Mesenchymal stem cell (in vitro differentiated cells and primary cell): Measurements from ENCODE around the gene RESF1.
A peak's percentile ranks its signal among the peaks of the same experiment; 100 is the strongest.

Source experiments
- DNase-seq: peaks from one replicate; pipeline ENCODE4 v3.0.0-alpha.2; 2013
- H2AFZ ChIP-seq: one replicate; pipeline ENCODE4 v1.6.1; 2013; ENCODE audit warnings: low read depth, mild to moderate bottlenecking, control low read depth, inconsistent platforms, low read length, moderate library complexity
- H2AK5ac ChIP-seq: 2 replicates; pipeline ENCODE4 v1.6.1; 2013; ENCODE audit warnings: low read length, moderate library complexity, mild to moderate bottlenecking, inconsistent platforms; ENCODE audit not compliant: severe bottlenecking
- H2BK120ac ChIP-seq: one replicate; pipeline ENCODE4 v1.6.1; 2013; ENCODE audit warnings: low read depth, mild to moderate bottlenecking, inconsistent platforms, low read length, moderate library complexity
- H2BK12ac ChIP-seq, 2 experiments: one replicate each; pipeline ENCODE4 v1.6.1; 2013; ENCODE audit warnings: inconsistent platforms in 2 of 2, low read length in 2 of 2, mild to moderate bottlenecking in 2 of 2, moderate library complexity in 2 of 2, control low read depth in 1 of 2
- H2BK15ac ChIP-seq: one replicate; pipeline ENCODE4 v1.6.1; 2013; ENCODE audit warnings: mild to moderate bottlenecking, low read depth, inconsistent platforms; ENCODE audit not compliant: poor library complexity, severe bottlenecking
- H2BK5ac ChIP-seq: 2 replicates; pipeline ENCODE4 v1.6.1; 2013; ENCODE audit warnings: low read depth, mild to moderate bottlenecking, low read length, control low read depth, inconsistent platforms; ENCODE audit not compliant: poor library complexity, severe bottlenecking
- H3K14ac ChIP-seq, 2 experiments: one replicate each; pipeline ENCODE4 v1.6.1; 2013; ENCODE audit warnings: inconsistent platforms in 2 of 2, low read length in 2 of 2, control low read depth in 1 of 2, mild to moderate bottlenecking in 1 of 2, moderate library complexity in 1 of 2
- H3K18ac ChIP-seq, 2 experiments: one replicate each; pipeline ENCODE4 v1.6.1; 2013; ENCODE audit warnings: inconsistent platforms in 2 of 2, low read length in 2 of 2, control low read depth in 1 of 2, low read depth in 1 of 2, mild to moderate bottlenecking in 1 of 2
- H3K23ac ChIP-seq, 2 experiments: one replicate each; pipeline ENCODE4 v1.6.1; 2013; ENCODE audit warnings: inconsistent platforms in 2 of 2, low read length in 2 of 2, mild to moderate bottlenecking in 2 of 2, moderate library complexity in 2 of 2, control low read depth in 1 of 2
- H3K27ac ChIP-seq: 2 replicates; pipeline ENCODE4 v1.5.1; 2013; ENCODE audit warnings: mild to moderate bottlenecking, moderate library complexity, low read length, control low read depth, inconsistent platforms; ENCODE audit not compliant: poor library complexity, severe bottlenecking
- H3K27me3 ChIP-seq, 2 experiments: 2 replicates each; pipeline versions ENCODE4 v1.6.1 to v1.7.0; 2013; ENCODE audit warnings: low read length in 2 of 2, mild to moderate bottlenecking in 2 of 2, moderate library complexity in 2 of 2, control low read depth in 1 of 2, inconsistent platforms in 1 of 2; ENCODE audit not compliant: control insufficient read depth in 1 of 2, insufficient read depth in 1 of 2
- H3K36me3 ChIP-seq, 2 experiments: 2 replicates each; pipeline versions ENCODE4 v1.6.1 to v1.7.0; 2013; ENCODE audit warnings: low read length in 2 of 2, control low read depth in 1 of 2, inconsistent platforms in 1 of 2, low read depth in 1 of 2, mild to moderate bottlenecking in 1 of 2; ENCODE audit not compliant: insufficient read depth in 2 of 2, control insufficient read depth in 1 of 2
- H3K4ac ChIP-seq, 2 experiments: one replicate each; pipeline ENCODE4 v1.6.1; 2013; ENCODE audit warnings: inconsistent platforms in 2 of 2, low read length in 2 of 2, mild to moderate bottlenecking in 2 of 2, moderate library complexity in 2 of 2, control low read depth in 1 of 2, low read depth in 1 of 2
- H3K4me1 ChIP-seq: 2 replicates; pipeline ENCODE4 v1.6.1; 2013; ENCODE audit warnings: low read depth, low read length, control low read depth; ENCODE audit not compliant: control insufficient read depth, insufficient read depth
- H3K4me2 ChIP-seq: 2 replicates; pipeline ENCODE4 v1.6.1; 2013; ENCODE audit warnings: low read length, mild to moderate bottlenecking, inconsistent platforms; ENCODE audit not compliant: poor library complexity, severe bottlenecking
- H3K4me3 ChIP-seq, 2 experiments: 2 replicates each; pipeline versions ENCODE4 v1.5.1 to v1.7.0; 2013; ENCODE audit warnings: low read length in 2 of 2, mild to moderate bottlenecking in 2 of 2, control low read depth in 1 of 2, low read depth in 1 of 2; ENCODE audit not compliant: insufficient read depth in 1 of 2
- H3K79me1 ChIP-seq: replicated peaks from 2 replicates; pipeline ENCODE4 v1.6.1; 2013; ENCODE audit warnings: mild to moderate bottlenecking, control low read depth, low read length, inconsistent platforms; ENCODE audit not compliant: poor library complexity, severe bottlenecking
- H3K9ac ChIP-seq: 2 replicates; pipeline ENCODE4 v1.7.0; 2013; ENCODE audit warnings: mild to moderate bottlenecking, low read length, moderate library complexity
- H3K9me3 ChIP-seq: 2 replicates; pipeline ENCODE4 v1.7.0; 2013; ENCODE audit warnings: mild to moderate bottlenecking, low read length; ENCODE audit not compliant: control insufficient read depth
- H4K8ac ChIP-seq: one replicate; pipeline ENCODE4 v1.6.1; 2013; ENCODE audit warnings: inconsistent platforms, mild to moderate bottlenecking, low read length, moderate library complexity
- H4K91ac ChIP-seq: one replicate; pipeline ENCODE4 v1.6.1; 2013; ENCODE audit warnings: mild to moderate bottlenecking, low read length, inconsistent platforms
- WGBS: methylation state at CpG from one replicate; pipeline ENCODE4 v1.1.7; 2013; ENCODE audit warnings: mixed read lengths; 5-methylcytosine and 5-hydroxymethylcytosine counted together

The RESF1 gene

DNA sequence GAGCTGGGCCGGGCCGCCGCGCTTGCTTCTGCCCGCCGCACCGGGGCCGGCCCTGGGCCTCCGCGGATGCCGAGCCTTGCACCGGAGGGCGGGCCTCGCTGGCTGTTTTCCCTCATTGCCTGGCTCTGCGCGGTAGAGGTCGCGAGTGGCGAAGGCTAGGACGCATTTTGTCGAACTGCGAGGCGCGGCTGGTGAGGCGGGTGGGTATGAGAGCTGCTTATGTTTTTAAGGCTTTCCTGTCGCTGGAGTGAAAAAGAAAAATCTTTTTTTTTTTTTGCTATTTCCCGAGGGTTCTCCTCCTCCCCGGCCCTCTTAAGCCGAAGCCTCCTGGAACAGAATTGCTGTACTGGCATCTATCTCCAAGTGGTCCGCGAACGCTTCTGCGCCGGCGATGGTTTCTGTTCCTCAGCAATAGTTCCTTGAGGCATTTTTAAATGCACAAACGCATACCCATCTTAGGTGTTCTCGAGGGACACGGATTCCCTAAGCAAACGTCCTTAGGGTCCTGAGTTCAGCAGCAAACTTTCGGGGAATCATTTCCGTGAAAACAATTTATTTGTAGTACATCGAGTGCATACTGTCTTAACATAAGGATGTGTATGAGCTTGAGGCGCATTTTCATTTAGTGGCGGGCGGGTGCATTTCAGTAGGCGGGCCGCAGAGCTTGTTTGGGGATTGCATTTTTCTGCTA lies 631 bp downstream of the RESF1 start:
- H2BK5ac ChIP-seq = peak overlapping the region; percentile 79
- H3K9ac ChIP-seq = peak overlapping the region; percentile 87
- no peak overlapping the region for H2AK5ac ChIP-seq
- H3K79me1 ChIP-seq = peaks cover 12% of the 10 kb centered on the region
- no peaks in the 10 kb centered on the region for H3K27me3 ChIP-seq
- H3K4me3 ChIP-seq = peak overlapping the region; percentile 84 to 89
- peak overlapping the region; percentile 46 to 94 for H3K4ac ChIP-seq
- peak overlapping the region; percentile 92 for H4K91ac ChIP-seq
- peaks cover 7% of the 10 kb centered on the region for H3K4me1 ChIP-seq
- peak overlapping the region; percentile 87 for H4K8ac ChIP-seq
- peak overlapping the region; percentile 67 for H2BK15ac ChIP-seq
- H2BK12ac ChIP-seq = no peak overlapping the region
- H3K9me3 ChIP-seq = no peaks in the 10 kb centered on the region
- H2BK120ac ChIP-seq = peak overlapping the region; percentile 80
- H2AFZ ChIP-seq = peak overlapping the region; percentile 11
- peak overlapping the region in 1 of 2 experiments; percentile 65 for H3K14ac ChIP-seq
- DNase-seq = peak; percentile 77
- peak overlapping the region; percentile 94 for H3K4me2 ChIP-seq
- H3K23ac ChIP-seq = peak overlapping the region in 1 of 2 experiments; percentile 93
- WGBS = under 1% methylated on average over 39 of the region's 47 CpGs
- peak overlapping the region; percentile 84 for H3K27ac ChIP-seq
- H3K36me3 ChIP-seq = peaks cover 8 to 30% of the 10 kb centered on the region in 2 experiments
- H3K18ac ChIP-seq = peak overlapping the region; percentile 94 to 99

DNA sequence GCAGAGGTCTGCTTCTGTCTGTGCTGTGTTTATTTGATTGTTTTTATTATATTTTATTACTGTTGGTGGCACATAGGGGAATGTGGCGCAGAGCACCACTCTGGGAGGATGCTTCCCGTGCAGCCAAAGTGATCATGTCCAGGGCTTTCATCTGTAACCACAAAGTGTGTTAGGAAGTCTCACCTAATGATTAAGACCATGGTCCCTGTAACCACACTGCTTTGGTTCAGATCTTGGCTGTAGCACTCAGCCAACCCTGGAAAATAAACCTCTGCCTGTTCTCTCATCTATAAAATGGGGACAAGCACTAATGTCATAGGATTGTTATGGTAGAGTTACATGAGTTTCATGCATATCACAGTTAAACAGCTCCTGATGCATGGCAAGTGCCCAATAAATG lies 1.9 kb downstream of the RESF1 start:
- WGBS = 66% methylated on average over 2 of the region's 2 CpGs
- Histone ChIP-seq H4K91ac (no peak overlapping the region), H3K4ac (no peak overlapping the region)

GRCh38 chr12:31962076-31962475 lies 2.9 kb downstream of the RESF1 start:
- Histone ChIP-seq H2BK15ac (no peak overlapping the region), H3K27ac (no peak overlapping the region), H3K14ac (no peak overlapping the region), H3K4ac (no peak overlapping the region), H3K27me3 (no peaks in the 10 kb centered on the region), H2BK5ac (no peak overlapping the region), H3K4me2 (no peak overlapping the region), H4K91ac (no peak overlapping the region), H3K4me1 (peaks cover 7% of the 10 kb centered on the region), H4K8ac (no peak overlapping the region), H3K4me3 (no peak overlapping the region), H2BK120ac (no peak overlapping the region), H2BK12ac (no peak overlapping the region), H3K18ac (no peak overlapping the region), H3K36me3 (peaks cover 13 to 35% of the 10 kb centered on the region in 2 experiments), H3K23ac (no peak overlapping the region), H3K9me3 (no peaks in the 10 kb centered on the region), H3K9ac (no peak overlapping the region), H2AFZ (no peak overlapping the region), H2AK5ac (no peak overlapping the region), H3K79me1 (peaks cover 24% of the 10 kb centered on the region)
- no peak for DNase-seq
- WGBS = 92% methylated on average over 3 of the region's 4 CpGs

More for the DNA sequence above, 1.9 kb downstream of the RESF1 start:
- H3K23ac ChIP-seq = no peak overlapping the region
- H3K4me1 ChIP-seq = peaks cover 7% of the 10 kb centered on the region
- no peak overlapping the region for H2BK15ac ChIP-seq
- no peak overlapping the region for H3K27ac ChIP-seq
- H3K14ac ChIP-seq = no peak overlapping the region
- DNase-seq = no peak
- no peaks in the 10 kb centered on the region for H3K27me3 ChIP-seq
- H2AFZ ChIP-seq = no peak overlapping the region
- H3K9me3 ChIP-seq = no peaks in the 10 kb centered on the region
- peak overlapping the region in 1 of 2 experiments; percentile 89 for H3K4me3 ChIP-seq
- H2BK5ac ChIP-seq = no peak overlapping the region
- H2BK12ac ChIP-seq = no peak overlapping the region
- H2AK5ac ChIP-seq = no peak overlapping the region
- H2BK120ac ChIP-seq = no peak overlapping the region
- no peak overlapping the region for H4K8ac ChIP-seq
- H3K79me1 ChIP-seq = peaks cover 18% of the 10 kb centered on the region
- H3K36me3 ChIP-seq = peaks cover 13 to 35% of the 10 kb centered on the region in 2 experiments
- H3K4me2 ChIP-seq = no peak overlapping the region
- H3K18ac ChIP-seq = no peak overlapping the region
- H3K9ac ChIP-seq = peak overlapping the region; percentile 87

DNA sequence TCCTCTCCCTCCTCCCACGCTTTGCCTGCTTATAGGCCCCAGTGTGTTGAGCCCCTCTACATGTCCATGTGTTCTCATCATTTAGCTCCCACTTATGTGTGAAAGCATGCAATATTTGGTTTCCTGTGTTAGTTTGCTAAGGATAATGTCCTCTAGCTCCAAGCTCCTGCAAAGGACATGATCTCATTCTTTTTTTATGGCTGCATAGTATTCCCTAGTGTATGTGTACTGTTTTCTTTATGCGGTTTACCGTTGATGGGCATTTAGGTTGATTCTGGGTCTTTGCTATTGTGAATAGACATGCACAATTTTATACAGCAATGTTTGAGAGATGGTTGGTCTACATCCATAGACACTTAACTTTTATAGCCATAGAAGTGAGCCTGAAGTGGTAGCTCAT lies 5.1 kb downstream of the RESF1 start:
- Histone ChIP-seq H2BK12ac (no peak overlapping the region), H3K27me3 (no peaks in the 10 kb centered on the region), H3K14ac (no peak overlapping the region), H2AK5ac (no peak overlapping the region), H3K23ac (no peak overlapping the region), H3K36me3 (peaks cover 19 to 42% of the 10 kb centered on the region in 2 experiments), H2BK120ac (no peak overlapping the region), H2BK15ac (no peak overlapping the region), H3K79me1 (peaks cover 29% of the 10 kb centered on the region), H4K91ac (no peak overlapping the region), H3K4me1 (peaks cover 7% of the 10 kb centered on the region), H3K9me3 (no peaks in the 10 kb centered on the region), H3K4ac (no peak overlapping the region), H4K8ac (no peak overlapping the region), H3K4me2 (no peak overlapping the region), H3K9ac (no peak overlapping the region), H2AFZ (no peak overlapping the region), H2BK5ac (no peak overlapping the region), H3K18ac (no peak overlapping the region), H3K4me3 (no peak overlapping the region), H3K27ac (no peak overlapping the region)
- 100% methylated on average over 2 of the region's 3 CpGs for WGBS
- DNase-seq = no peak
